Measurements from ENCODE around the gene AP2A2. TPM values are rescaled to one million over a fixed set of nuclear protein-coding genes. Genes with fewer than 3 reads are reported as not detected.

Gene AP2A2
- total RNA-seq, 1 experiment from 2014 or later: 29.6 TPM

DNA sequence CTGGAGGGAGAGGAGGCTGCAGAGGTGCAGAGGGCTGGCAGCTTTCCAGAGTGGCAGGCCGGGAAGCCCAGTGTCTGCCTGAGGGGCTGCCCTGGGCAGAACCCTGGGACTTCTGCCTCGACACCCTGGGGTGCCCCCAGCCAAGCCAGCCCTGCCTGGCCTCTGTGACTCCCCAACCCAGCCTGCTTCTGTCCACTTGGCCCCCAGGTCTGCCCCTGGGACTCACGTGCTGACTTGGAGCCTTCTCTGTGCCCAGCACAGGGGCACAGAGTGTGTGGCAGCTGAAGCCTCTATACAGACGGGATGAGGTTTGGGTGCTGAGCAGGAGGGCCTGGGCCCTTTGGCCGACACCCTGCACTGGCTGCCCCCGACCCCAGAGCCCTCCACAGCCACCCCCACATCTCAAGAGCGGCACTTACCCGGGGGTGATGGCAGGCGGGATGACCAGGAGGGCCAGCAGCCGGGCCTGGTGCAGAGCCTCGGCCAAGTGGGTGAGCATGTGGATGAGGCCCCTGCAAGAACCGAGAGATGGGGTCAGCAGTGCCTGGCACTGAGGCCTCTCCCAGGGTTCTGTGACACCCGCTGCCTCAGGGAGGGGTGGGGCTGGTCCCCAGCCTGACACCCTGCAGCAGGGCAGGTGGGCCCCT, 32.5 kb upstream of the AP2A2 start:
- Histone ChIP-seq H3K27me3 (ENCODE audit: low read length) (no peaks in the 10 kb centered on the region), H3K4me1 (ENCODE audit: insufficient read depth, low read length) (no peaks in the 10 kb centered on the region), H2AFZ (ENCODE audit: low read length) (no peak overlapping the region), H3K79me2 (ENCODE audit: low read length) (no peaks in the 10 kb centered on the region), H3K9ac (ENCODE audit: low read length) (no peak overlapping the region), H3F3A (ENCODE audit: low read length, unreplicated experiment) (no peaks in the 10 kb centered on the region), H3K4me3 (ENCODE audit: low read length) (no peak overlapping the region), H3K27ac (ENCODE audit: low read length) (no peak overlapping the region), H3K9me3 (ENCODE audit: low read length) (no peaks in the 10 kb centered on the region), H4K20me1 (ENCODE audit: low read length) (no peaks in the 10 kb centered on the region), H3K4me2 (ENCODE audit: low read length) (no peak overlapping the region), H3K9me2 (replicated peaks; ENCODE audit: low read length) (no peaks in the 10 kb centered on the region), H3K36me3 (ENCODE audit: low read depth, low read length) (0 out of 2 replicates have a peak, but pooled peaks cover 2% of the 10 kb centered on the region)
- POLR2A ChIA-PET (ENCODE audit: unreplicated experiment): no interaction called here
- intact Hi-C loops (cut with micrococcal nuclease): no loop called here
- no TSS peak for BruUV-seq (replicated peaks)
- ATAC-seq (no peak), DNase-seq (no peak)
- CTCF ChIA-PET: no interaction called here
- TF ChIP-seq EZH2phosphoT487 (IDR thresholded peaks at IDR 0.05; ENCODE audit: borderline replicate concordance, low read length) (no peak), EZH2 (IDR thresholded peaks at IDR 0.05; ENCODE audit: low read length, unreplicated experiment) (no peak)
- TF ChIP-seq, protein P1, sequence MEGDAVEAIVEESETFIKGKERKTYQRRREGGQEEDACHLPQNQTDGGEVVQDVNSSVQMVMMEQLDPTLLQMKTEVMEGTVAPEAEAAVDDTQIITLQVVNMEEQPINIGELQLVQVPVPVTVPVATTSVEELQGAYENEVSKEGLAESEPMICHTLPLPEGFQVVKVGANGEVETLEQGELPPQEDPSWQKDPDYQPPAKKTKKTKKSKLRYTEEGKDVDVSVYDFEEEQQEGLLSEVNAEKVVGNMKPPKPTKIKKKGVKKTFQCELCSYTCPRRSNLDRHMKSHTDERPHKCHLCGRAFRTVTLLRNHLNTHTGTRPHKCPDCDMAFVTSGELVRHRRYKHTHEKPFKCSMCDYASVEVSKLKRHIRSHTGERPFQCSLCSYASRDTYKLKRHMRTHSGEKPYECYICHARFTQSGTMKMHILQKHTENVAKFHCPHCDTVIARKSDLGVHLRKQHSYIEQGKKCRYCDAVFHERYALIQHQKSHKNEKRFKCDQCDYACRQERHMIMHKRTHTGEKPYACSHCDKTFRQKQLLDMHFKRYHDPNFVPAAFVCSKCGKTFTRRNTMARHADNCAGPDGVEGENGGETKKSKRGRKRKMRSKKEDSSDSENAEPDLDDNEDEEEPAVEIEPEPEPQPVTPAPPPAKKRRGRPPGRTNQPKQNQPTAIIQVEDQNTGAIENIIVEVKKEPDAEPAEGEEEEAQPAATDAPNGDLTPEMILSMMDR (conservative IDR thresholded peaks at IDR 0.05; ENCODE audit: low read depth, low read length): no peak

DNA sequence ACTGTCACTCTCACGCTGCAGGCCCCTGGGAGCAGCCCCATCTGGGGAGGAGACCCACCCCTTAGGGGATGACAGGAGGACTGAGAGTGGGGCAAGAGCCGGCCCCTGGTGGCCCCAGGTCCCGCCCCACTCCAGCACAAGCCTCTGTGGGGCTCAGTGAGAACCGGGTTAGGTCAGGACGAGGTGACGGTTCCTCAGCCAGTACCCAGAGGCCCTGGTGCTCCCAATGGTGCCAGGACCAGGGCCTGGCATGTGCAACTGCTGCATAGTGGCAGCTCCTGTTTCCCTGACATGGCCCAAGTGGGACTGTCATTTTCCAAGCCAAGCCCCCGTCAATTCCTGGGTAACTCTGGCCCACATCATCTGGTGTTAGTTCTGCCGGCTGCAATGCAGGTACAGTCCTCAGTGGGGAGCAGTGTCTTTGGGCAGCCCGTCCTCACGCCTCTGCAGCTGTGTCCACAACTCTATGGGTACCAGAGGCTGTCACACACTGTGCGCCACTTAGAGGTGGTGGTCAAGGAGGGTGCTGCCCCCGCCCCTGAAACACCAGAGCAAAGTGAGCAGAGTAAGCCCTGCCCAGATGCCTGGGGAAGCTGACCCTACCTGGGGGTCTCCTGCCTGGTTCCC, 31.0 kb upstream of the AP2A2 start:
- POLR2A ChIA-PET (ENCODE audit: unreplicated experiment): no interaction called here
- CTCF ChIA-PET: no interaction called here
- H3F3A ChIP-seq (ENCODE audit: low read length, unreplicated experiment): no peaks in the 10 kb centered on the region
- H3K4me2 ChIP-seq (ENCODE audit: low read length): no peak overlapping the region
- no peak for DNase-seq
- TF ChIP-seq, protein P1 (conservative IDR thresholded peaks at IDR 0.05; ENCODE audit: low read depth, low read length): no peak
- TF ChIP-seq EZH2 (IDR thresholded peaks at IDR 0.05; ENCODE audit: low read length, unreplicated experiment) (no peak), EZH2phosphoT487 (IDR thresholded peaks at IDR 0.05; ENCODE audit: borderline replicate concordance, low read length) (no peak)
- H4K20me1 ChIP-seq (ENCODE audit: low read length): no peaks in the 10 kb centered on the region
- no peaks in the 10 kb centered on the region for H3K27me3 ChIP-seq (ENCODE audit: low read length)
- intact Hi-C loops (cut with micrococcal nuclease): no loop called here
- no TSS peak for BruUV-seq (replicated peaks)
- H3K4me3 ChIP-seq (ENCODE audit: low read length): no peak overlapping the region
- H3K27ac ChIP-seq (ENCODE audit: low read length): no peak overlapping the region
- ATAC-seq: no peak
- H3K79me2 ChIP-seq (ENCODE audit: low read length): no peaks in the 10 kb centered on the region
- peaks cover 5% of the 10 kb centered on the region; the same call in 1 of the 2 replicates for H3K36me3 ChIP-seq (ENCODE audit: low read depth, low read length)
- H2AFZ ChIP-seq (ENCODE audit: low read length): no peak overlapping the region
- H3K9ac ChIP-seq (ENCODE audit: low read length): no peak overlapping the region
- no peaks in the 10 kb centered on the region for H3K9me3 ChIP-seq (ENCODE audit: low read length)
- no peaks in the 10 kb centered on the region for H3K9me2 ChIP-seq (replicated peaks; ENCODE audit: low read length)
- no peaks in the 10 kb centered on the region for H3K4me1 ChIP-seq (ENCODE audit: insufficient read depth, low read length)

Data from PC-3 (cell line).